C4-2B (cell line): ENCODE results near the gene MUC5AC.

Experiments used
- H3K27ac ChIP-seq: fragments of 450-650 bp; 2 replicates; pipeline ENCODE4 v1.5.1; 2017
- ZFX ChIP-seq: fragments of 450-650 bp; IDR thresholded peaks from 2 replicates; pipeline ENCODE4 v1.6.1; 2017
- TF ChIP-seq, protein P1 (sequence below): fragments of 450-650 bp; conservative IDR thresholded peaks from 2 replicates; pipeline ENCODE4 v1.5.1; 2017; ENCODE audit warnings: mild to moderate bottlenecking

The MUC5AC gene

DNA sequence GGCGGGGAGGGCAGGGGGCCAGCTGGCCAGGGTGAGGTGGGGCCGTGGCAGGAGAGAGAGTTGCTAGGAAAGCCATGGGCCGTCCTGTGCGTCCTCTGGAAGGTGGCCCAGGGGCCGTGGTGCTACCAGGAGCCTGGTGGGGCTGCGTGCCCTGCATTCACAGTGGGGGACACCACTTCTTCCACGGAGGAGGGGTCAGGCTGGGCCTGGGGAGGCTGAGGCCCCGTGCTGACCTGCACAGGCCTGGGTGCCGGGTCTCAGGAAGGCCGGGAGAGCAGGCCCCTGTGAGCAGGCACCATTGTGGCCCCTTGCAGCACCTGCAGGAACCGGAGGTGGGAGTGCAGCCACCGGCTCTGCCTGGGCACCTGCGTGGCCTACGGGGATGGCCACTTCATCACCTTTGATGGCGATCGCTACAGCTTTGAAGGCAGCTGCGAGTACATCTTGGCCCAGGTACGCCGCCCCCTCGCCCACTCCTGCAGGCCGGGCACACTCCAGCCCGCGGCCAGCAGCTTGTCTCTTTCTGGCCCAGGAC lies 77.1 kb downstream of the MUC5AC start:
- no peak for TF ChIP-seq ZFX
- TF ChIP-seq, protein P1, sequence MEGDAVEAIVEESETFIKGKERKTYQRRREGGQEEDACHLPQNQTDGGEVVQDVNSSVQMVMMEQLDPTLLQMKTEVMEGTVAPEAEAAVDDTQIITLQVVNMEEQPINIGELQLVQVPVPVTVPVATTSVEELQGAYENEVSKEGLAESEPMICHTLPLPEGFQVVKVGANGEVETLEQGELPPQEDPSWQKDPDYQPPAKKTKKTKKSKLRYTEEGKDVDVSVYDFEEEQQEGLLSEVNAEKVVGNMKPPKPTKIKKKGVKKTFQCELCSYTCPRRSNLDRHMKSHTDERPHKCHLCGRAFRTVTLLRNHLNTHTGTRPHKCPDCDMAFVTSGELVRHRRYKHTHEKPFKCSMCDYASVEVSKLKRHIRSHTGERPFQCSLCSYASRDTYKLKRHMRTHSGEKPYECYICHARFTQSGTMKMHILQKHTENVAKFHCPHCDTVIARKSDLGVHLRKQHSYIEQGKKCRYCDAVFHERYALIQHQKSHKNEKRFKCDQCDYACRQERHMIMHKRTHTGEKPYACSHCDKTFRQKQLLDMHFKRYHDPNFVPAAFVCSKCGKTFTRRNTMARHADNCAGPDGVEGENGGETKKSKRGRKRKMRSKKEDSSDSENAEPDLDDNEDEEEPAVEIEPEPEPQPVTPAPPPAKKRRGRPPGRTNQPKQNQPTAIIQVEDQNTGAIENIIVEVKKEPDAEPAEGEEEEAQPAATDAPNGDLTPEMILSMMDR: no peak
- H3K27ac ChIP-seq: no peak overlapping the region

DNA sequence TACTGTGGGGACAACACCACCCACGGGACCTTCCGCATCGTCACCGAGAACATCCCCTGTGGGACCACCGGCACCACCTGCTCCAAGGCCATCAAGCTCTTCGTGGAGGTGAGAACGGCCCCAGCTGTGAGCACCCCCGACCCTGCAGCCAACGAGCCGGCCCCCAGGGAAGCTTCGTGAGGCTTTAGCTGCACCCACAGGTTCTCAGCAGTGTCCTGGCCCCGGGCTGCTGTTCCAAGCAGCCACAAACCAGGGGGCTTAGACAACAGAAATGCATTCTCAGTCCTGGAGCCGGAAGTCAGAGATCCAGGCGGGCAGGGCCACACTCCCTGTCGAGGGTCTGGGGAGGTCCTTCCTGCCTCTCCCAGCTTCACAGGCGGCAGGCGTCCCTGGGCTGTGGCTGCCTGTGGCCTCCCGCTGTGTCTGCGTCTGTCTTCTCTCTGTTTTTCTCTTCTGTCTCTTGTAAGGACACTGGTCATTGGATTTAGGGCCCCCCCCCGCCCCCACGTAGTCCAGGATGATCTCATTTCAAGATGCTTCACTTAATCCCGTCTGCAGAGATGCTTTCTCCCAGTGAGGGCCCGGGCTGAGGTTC lies 77.7 kb downstream of the MUC5AC start:
- TF ChIP-seq, protein P1: no peak
- TF ChIP-seq ZFX: no peak
- H3K27ac ChIP-seq: no peak overlapping the region

DNA sequence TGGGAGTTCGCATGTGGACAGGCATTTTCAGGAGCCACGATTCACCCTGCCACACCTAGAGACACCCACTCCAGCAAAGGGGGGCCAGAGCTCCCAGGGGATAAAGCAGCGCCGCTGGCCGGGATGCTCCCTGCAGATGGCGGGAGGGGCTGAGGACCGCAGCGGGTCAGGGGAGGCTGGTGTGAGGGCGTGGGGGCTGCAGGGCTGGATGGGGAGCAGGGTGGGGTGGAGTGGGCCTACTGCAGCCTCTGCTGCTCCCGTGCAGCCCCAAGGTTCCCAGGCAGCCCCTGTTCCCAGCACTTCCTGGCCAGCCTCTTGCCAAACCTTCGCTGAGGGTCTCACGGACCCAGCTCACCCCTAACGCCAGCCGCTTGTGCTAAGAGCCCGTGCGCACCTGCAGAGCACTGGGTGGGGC lies 78.2 kb downstream of the MUC5AC start:
- no peak for TF ChIP-seq ZFX
- no peak overlapping the region for H3K27ac ChIP-seq

DNA sequence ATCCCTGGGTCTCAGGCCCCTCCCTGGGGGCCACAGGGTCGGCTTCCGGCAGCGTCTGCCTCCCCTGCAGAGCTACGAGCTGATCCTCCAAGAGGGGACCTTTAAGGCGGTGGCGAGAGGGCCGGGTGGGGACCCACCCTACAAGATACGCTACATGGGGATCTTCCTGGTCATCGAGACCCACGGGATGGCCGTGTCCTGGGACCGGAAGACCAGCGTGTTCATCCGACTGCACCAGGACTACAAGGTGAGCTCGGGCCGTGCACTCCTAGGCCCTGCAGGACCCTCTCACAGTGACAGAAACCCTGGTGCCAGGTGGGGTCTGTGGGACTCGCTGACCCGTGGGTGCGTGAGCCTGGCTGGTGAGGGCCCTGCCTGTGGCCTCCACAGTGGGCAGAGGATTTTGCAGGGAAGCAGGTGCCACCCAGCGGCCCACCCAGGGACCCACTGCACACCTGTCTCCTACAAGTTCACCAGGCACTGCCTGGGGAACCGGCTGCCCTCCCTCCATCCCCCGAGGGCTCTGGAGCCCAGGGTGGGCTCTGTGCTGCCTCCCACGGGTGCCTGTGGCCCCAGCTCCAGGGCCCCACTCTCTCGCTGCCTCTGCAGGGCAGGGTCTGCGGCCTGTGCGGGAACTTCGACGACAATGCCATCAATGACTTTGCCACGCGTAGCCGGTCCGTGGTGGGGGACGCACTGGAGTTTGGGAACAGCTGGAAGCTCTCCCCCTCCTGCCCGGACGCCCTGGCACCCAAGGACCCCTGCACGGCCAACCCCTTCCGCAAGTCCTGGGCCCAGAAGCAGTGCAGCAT lies 78.8 kb downstream of the MUC5AC start:
- TF ChIP-seq, protein P1: no peak
- no peak for TF ChIP-seq ZFX
- H3K27ac ChIP-seq: no peak overlapping the region

DNA sequence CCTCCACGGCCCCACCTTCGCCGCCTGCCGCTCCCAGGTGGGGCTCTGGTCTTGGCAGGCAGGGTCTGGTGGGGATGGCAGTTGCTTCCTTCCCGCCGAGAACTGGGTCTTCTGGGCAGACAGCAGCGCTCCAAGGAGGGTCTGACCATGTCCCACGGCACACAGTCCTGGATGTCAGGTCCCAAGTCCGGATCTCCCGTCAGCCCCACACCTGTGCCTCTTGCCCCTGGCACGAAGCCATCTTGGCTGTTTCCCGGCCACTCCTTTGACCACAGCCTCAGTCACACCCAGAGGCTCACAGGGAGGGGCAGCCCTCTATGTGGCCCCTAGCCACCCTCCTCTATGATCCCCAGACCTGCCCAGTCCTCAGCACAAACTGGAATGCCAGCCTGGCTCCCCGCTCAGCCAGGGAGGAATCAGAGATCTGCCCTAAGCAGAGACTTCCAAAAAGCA lies 79.4 kb downstream of the MUC5AC start:
- H3K27ac ChIP-seq: no peak overlapping the region
- TF ChIP-seq, protein P1: no peak
- TF ChIP-seq ZFX: no peak

DNA sequence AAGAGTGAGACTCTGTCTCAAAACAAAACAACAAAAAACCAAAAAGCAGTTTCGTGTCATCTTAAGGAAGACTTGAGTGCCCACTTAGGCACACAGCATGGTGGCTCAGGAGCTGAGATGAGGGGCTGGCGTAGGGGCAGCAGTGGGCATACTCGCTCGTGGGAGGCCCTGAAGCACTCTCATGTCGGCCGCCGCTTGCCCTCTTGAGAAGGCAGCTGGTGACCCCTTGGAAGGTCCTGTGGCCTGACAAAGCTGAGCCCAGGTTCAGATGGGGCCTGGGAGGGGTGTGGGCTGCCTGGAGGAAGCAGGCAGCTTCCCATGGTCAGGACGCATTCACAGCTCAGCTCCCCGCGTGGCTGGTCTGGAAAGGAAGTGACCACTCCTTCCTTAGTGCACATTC lies 80.1 kb downstream of the MUC5AC start:
- no peak for TF ChIP-seq ZFX
- TF ChIP-seq, protein P1: no peak
- H3K27ac ChIP-seq: no peak overlapping the region

DNA sequence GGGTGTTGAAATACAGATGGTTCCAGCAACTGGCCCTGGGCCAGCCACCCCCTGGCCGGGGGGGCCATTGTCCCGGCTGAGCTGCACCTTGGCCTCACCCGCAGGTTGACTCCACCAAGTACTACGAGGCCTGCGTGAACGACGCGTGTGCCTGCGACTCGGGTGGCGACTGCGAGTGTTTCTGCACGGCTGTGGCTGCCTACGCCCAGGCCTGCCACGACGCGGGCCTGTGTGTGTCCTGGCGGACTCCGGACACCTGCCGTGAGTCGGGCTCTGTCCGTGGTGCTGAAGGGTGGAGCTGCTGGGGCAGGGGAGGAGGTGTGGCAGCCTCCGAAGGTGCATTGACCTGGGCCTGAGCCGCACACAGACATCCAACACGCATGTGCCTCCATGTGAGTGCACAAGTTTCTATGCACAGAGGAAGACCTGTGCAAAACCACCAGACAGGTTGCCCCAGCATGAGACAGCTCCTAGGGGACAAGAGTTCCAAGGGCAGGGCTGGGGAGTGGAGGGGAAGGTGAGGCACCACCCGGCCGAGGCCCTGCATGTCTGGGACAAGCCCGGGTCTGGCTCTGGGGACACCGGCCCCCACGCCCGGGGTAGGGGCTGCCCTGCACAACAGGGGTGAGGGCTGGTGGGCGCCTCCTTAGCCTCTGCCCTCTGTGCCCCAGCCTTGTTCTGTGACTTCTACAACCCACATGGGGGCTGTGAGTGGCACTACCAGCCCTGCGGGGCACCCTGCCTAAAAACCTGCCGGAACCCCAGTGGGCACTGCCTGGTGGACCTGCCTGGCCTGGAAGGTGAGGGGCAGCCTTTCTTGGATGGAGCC lies 81.2 kb downstream of the MUC5AC start:
- TF ChIP-seq, protein P1: no peak
- no peak for TF ChIP-seq ZFX
- no peak overlapping the region for H3K27ac ChIP-seq
